Large intestine (tissue), 3 donors: ENCODE measurements around the gene ARHGAP21. TPM values are rescaled to one million over a fixed set of nuclear protein-coding genes. Genes with fewer than 3 reads are reported as not detected.
A peak's percentile ranks its signal among the peaks of the same experiment; 100 is the strongest.

Experiments
- DNase-seq, 2 donors: peaks; one replicate each; pipeline versions ENCODE4 v3.0.0 to v3.0.0-alpha.2; 2013
- H3K27ac ChIP-seq: one replicate; pipeline ENCODE4 v1.5.1; 2013; ENCODE audit warnings: low read length
- H3K27me3 ChIP-seq: 2 replicates; pipeline ENCODE4 v1.6.1; 2013; ENCODE audit warnings: low read length; ENCODE audit not compliant: control insufficient read depth, insufficient read depth
- H3K36me3 ChIP-seq: 2 replicates; pipeline ENCODE4 v1.6.1; 2013; ENCODE audit warnings: low read length; ENCODE audit not compliant: control insufficient read depth, insufficient read depth
- H3K4me1 ChIP-seq: one replicate; pipeline ENCODE4 v1.6.1; 2013; ENCODE audit warnings: low read length; ENCODE audit not compliant: control insufficient read depth, insufficient read depth
- H3K4me3 ChIP-seq: one replicate; pipeline ENCODE4 v1.5.1; 2013; ENCODE audit warnings: low read length
- H3K9me3 ChIP-seq: one replicate; pipeline ENCODE4 v1.6.1; 2013; ENCODE audit warnings: mild to moderate bottlenecking, low read depth, low read length, moderate library complexity; ENCODE audit not compliant: control insufficient read depth
- WGBS: methylation state at CpG from one replicate; pipeline ENCODE4 v1.1.5; 2013; ENCODE audit warnings: low lambda C conversion rate; ENCODE audit not compliant: insufficient coverage; 5-methylcytosine and 5-hydroxymethylcytosine counted together
- polyA plus RNA-seq: library from polyadenylated mRNA; unstranded; fragments of 120-200 nt; gene quantifications from one replicate; pipeline ENCODE4 v1.2.1, GENCODE V29; 2013

The ARHGAP21 gene
- polyA plus RNA-seq, 1 donor = 55.4 TPM

GRCh38 chr10:24723386-24723787, 300 bp downstream of the ARHGAP21 start:
- Histone ChIP-seq H3K36me3 (peaks cover 2% of the 10 kb centered on the region), H3K9me3 (no peaks in the 10 kb centered on the region), H3K4me3 (peak overlapping the region; percentile 40), H3K27ac (peak overlapping the region; percentile 65), H3K27me3 (no peaks in the 10 kb centered on the region), H3K4me1 (peaks cover 3% of the 10 kb centered on the region)
- peak in 1 of 2 donors; percentile 13 for DNase-seq
- no CpG with 5 or more reads among the region's 70 CpGs for WGBS

DNA sequence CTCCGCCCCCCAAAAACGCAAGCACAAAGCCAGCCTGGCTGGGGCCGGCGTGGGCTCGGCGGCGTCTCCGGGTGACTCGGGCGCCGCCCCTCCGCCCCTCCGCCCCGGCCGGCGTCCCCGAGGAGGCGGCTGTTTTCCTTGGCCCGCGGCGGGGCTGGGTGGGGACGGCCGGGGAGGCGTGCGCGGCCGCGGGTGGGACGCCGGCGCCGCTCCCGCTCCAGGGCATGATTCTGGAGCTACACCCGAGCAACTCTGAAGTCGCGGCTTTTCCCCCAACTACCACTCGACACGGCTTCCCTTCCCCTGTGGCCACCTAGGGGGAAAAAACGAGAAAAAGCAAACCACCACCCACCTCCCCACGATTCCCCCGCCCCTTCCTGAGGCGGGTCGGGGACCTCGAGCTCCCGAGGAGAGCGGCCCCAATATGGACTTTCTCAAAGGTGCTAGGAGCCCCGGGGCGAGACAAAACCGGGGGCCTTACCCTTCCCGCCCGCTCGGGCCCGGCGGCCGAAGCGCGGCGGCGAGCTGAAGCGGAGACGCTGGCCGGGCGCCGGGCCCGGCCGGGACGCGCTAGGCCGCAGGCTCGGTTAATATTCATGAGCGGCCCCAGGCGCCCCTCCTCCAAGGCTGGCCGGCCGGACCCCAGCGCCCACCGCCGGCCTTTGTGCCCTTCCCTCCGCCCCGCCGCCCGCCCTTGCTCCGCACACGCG, 856 bp downstream of the ARHGAP21 start:
- Histone ChIP-seq H3K4me3 (peak overlapping the region; percentile 92), H3K27me3 (no peaks in the 10 kb centered on the region), H3K36me3 (peaks cover 2% of the 10 kb centered on the region), H3K9me3 (no peaks in the 10 kb centered on the region), H3K27ac (peak overlapping the region; percentile 95), H3K4me1 (peaks cover 8% of the 10 kb centered on the region)
- DNase-seq = peak; percentile 37 to 70
- WGBS = no CpG with 5 or more reads among the region's 84 CpGs

- 0% methylated on average over 5 of the region's 19 CpGs for WGBS
- no peak for DNase-seq
- Histone ChIP-seq H3K27me3 (no peaks in the 10 kb centered on the region), H3K9me3 (no peaks in the 10 kb centered on the region), H3K4me3 (peak overlapping the region; percentile 92), H3K4me1 (peaks cover 8% of the 10 kb centered on the region), H3K27ac (peak overlapping the region; percentile 64), H3K36me3 (peaks cover 2% of the 10 kb centered on the region)
Measured at GRCh38 chr10:24722131-24722675, 1.5 kb downstream of the ARHGAP21 start.

- Histone ChIP-seq H3K4me1 (peaks cover 11% of the 10 kb centered on the region), H3K4me3 (peak overlapping the region; percentile 92)
Measured at GRCh38 chr10:24721229-24722106, 2.2 kb downstream of the ARHGAP21 start.

DNA sequence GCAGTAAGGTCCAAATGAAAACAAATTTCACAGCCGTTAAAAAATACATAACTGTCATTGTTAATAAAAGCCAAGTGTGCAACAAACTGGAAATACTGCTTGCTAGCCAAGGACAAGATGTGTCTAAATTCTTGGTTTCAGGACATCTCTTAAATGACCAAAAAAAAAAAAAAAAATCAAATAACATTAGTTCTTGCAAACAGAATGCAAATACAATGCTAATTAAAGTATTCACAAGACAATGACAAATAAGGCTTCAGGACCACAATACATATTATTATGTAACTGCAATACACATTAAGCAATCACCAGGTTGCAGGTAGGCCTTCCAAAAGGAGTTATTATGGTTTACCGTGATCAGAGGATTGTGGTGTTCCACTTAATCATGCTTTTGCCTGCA, 3.6 kb downstream of the ARHGAP21 start:
- no peak for DNase-seq
- no CpG with 5 or more reads among the region's 2 CpGs for WGBS
- Histone ChIP-seq H3K9me3 (no peaks in the 10 kb centered on the region), H3K4me1 (peaks cover 15% of the 10 kb centered on the region), H3K27me3 (no peaks in the 10 kb centered on the region), H3K27ac (no peak overlapping the region), H3K4me3 (peak overlapping the region; percentile 92), H3K36me3 (peaks cover 2% of the 10 kb centered on the region)

More at GRCh38 chr10:24721229-24722106, 2.2 kb downstream of the ARHGAP21 start:
- peaks cover 2% of the 10 kb centered on the region for H3K36me3 ChIP-seq
- H3K9me3 ChIP-seq = no peaks in the 10 kb centered on the region
- no peaks in the 10 kb centered on the region for H3K27me3 ChIP-seq
- no CpG with 5 or more reads among the region's 35 CpGs for WGBS
- H3K27ac ChIP-seq = peak overlapping the region; percentile 64
- peak; percentile 17 to 68 for DNase-seq

DNA sequence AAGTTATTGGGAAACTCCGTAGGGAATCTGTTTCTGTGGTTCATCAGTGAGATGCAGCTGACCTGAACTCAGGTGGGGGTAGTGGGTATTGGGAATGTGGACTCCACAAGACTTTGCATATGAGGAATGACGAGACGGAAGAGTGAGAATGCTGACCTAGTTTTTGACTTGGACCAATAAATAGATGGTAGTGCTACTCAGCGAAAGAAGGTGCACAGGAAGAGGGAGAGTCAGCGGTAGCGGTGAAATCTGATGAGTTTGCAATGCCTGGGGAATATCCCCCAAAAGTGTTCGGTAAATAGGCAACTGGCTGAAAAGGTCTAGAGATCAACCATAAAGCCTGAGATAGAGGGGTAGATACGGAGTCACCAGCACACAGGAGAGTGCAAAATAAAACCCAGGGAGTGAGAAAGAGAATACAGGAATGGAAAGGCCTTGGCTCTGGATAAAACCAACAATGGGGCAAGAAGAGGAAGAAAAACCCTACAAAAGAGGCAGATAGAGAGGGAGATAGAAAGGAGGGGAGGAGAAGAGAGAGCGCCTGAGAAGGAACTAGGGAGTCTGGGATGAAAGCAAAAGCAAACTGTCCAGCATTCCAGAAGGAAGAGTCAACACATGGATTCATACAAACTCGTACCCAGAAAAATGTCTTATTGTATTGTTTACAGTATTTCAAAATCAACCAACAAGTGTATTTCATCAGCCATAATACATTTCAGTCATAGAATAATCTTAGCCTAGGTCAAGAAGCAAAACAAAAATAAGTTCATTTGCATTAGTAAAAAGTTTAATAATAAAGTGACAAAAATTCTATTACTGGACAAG, 5.4 kb downstream of the ARHGAP21 start:
- Histone ChIP-seq H3K27me3 (no peaks in the 10 kb centered on the region), H3K36me3 (peaks cover 2% of the 10 kb centered on the region), H3K4me1 (peaks cover 15% of the 10 kb centered on the region), H3K4me3 (no peak overlapping the region), H3K27ac (no peak overlapping the region), H3K9me3 (no peaks in the 10 kb centered on the region)
- WGBS = no CpG with 5 or more reads among the region's 10 CpGs
- no peak for DNase-seq

GRCh38 chr10:24716295-24716694, 7.4 kb downstream of the ARHGAP21 start:
- Histone ChIP-seq H3K4me1 (peaks cover 14% of the 10 kb centered on the region), H3K4me3 (no peak overlapping the region), H3K27ac (no peak overlapping the region)

GRCh38 chr10:24715246-24715769, 8.4 kb downstream of the ARHGAP21 start:
- Histone ChIP-seq H3K9me3 (no peaks in the 10 kb centered on the region), H3K27ac (no peak overlapping the region), H3K4me3 (no peak overlapping the region), H3K27me3 (no peaks in the 10 kb centered on the region), H3K4me1 (peaks cover 12% of the 10 kb centered on the region), H3K36me3 (no peaks in the 10 kb centered on the region)
- 60% methylated on average over 4 of the region's 5 CpGs for WGBS
- DNase-seq = no peak

More at GRCh38 chr10:24716295-24716694, 7.4 kb downstream of the ARHGAP21 start:
- Histone ChIP-seq H3K36me3 (peaks cover 2% of the 10 kb centered on the region), H3K9me3 (no peaks in the 10 kb centered on the region), H3K27me3 (no peaks in the 10 kb centered on the region)
- no peak for DNase-seq
- WGBS = no CpG with 5 or more reads among the region's 5 CpGs

GRCh38 chr10:24713086-24713485, 10.6 kb downstream of the ARHGAP21 start:
- no peaks in the 10 kb centered on the region for H3K27me3 ChIP-seq
- peaks cover 10% of the 10 kb centered on the region for H3K4me1 ChIP-seq
- no peaks in the 10 kb centered on the region for H3K9me3 ChIP-seq
- H3K36me3 ChIP-seq = no peaks in the 10 kb centered on the region
- DNase-seq = no peak
- H3K4me3 ChIP-seq = no peak overlapping the region
- 100% methylated on average over 1 of the region's 1 CpG for WGBS
- no peak overlapping the region for H3K27ac ChIP-seq
